A673 (cell line): ENCODE data around the gene CPEB4.

Experiments used
- CTCF ChIP-seq: fragments of 300-800, 200-600 bp; sonication (generic); conservative IDR thresholded peaks from 2 replicates; pipeline ENCODE4 v1.5.1; 2017; ENCODE audit warnings: low read depth, mild to moderate bottlenecking, antibody characterized with exemption, low read length, moderate library complexity, mixed read lengths
- EZH2 ChIP-seq: fragments of 200-600 bp; sonication (generic); IDR thresholded peaks from 2 replicates; pipeline ENCODE4 v1.6.1; 2017; ENCODE audit warnings: borderline replicate concordance, low read depth, mild to moderate bottlenecking, mixed read lengths, antibody characterized with exemption, low read length; ENCODE audit not compliant: poor library complexity, severe bottlenecking

GRCh38 chr5:173858021-173858669 lies 30.0 kb upstream of the CPEB4 start:
- TF ChIP-seq CTCF = no peak
- no peak for TF ChIP-seq EZH2
